GM13976 (cell line): ENCODE data around the gene VOPP1.

Experiments used
- DNase-seq: peaks from one replicate; pipeline ENCODE4 v3.0.0; 2012; ENCODE audit warnings: low spot score
- in situ Hi-C: fragments of 300-500 bp; cut with MboI; formaldehyde crosslinking; loops from one replicate; pipeline ENCODE4 v1.12.0; 2022; ENCODE audit warnings: low sequenced_read_pairs, mixed read lengths, inconsistent platforms; ENCODE audit not compliant: unreplicated experiment
- TF ChIP-seq, protein P1 (sequence below): IDR thresholded peaks from 2 replicates; pipeline ENCODE4 v1.5.1; 2012; ENCODE audit warnings: borderline replicate concordance, mild to moderate bottlenecking; ENCODE audit not compliant: insufficient read depth; ENCODE audit errors: extremely low read depth, missing control alignments, control extremely low read depth

The VOPP1 gene

GRCh38 chr7:55533050-55533728, 39.1 kb downstream of the VOPP1 start:
- in situ Hi-C loops = loop anchor here (25.0 kb wide), 1 partner anchor 246 kb away; no protein-coding TSS in a partner anchor
- peak; percentile 78 for DNase-seq
- TF ChIP-seq, protein P1, sequence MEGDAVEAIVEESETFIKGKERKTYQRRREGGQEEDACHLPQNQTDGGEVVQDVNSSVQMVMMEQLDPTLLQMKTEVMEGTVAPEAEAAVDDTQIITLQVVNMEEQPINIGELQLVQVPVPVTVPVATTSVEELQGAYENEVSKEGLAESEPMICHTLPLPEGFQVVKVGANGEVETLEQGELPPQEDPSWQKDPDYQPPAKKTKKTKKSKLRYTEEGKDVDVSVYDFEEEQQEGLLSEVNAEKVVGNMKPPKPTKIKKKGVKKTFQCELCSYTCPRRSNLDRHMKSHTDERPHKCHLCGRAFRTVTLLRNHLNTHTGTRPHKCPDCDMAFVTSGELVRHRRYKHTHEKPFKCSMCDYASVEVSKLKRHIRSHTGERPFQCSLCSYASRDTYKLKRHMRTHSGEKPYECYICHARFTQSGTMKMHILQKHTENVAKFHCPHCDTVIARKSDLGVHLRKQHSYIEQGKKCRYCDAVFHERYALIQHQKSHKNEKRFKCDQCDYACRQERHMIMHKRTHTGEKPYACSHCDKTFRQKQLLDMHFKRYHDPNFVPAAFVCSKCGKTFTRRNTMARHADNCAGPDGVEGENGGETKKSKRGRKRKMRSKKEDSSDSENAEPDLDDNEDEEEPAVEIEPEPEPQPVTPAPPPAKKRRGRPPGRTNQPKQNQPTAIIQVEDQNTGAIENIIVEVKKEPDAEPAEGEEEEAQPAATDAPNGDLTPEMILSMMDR = no peak

- no peak for DNase-seq
- TF ChIP-seq, protein P1 = no peak
- in situ Hi-C loops = loop anchor here (25.0 kb wide), 1 partner anchor 245 kb away; no protein-coding TSS in a partner anchor
Observed at GRCh38 chr7:55532150-55532917, 40.0 kb downstream of the VOPP1 start.

GRCh38 chr7:55531536-55531935, 40.8 kb downstream of the VOPP1 start:
- TF ChIP-seq, protein P1 = no peak
- DNase-seq = no peak
- in situ Hi-C loops = loop anchor here (25.0 kb wide), 1 partner anchor 244 kb away; no protein-coding TSS in a partner anchor

GRCh38 chr7:55527307-55527706, 45.0 kb downstream of the VOPP1 start:
- in situ Hi-C loops = loop anchor here (25.0 kb wide), 1 partner anchor 240 kb away; no protein-coding TSS in a partner anchor

DNA sequence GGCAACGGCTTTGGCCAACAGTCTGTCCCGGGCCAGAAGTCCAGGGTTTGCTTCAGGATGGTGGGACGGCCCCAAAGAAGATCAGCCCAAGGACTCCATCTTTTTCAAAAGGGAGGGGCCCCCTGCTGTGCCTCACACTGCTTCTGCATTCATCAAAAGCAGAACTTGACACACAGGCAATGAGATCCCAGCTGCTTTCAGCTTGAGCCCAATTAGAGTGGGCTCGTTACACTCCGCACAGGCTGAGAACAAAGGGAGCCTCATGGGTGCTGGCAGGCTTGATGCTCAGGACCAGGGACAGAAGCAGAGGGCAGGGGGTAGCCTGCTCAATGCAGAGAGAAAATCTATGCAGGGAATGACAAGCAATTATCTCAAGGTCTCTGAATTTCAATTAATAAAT, 45.5 kb downstream of the VOPP1 start:
- TF ChIP-seq, protein P1 = no peak
- no peak for DNase-seq
- in situ Hi-C loops = loop anchor here (25.0 kb wide), 1 partner anchor 239 kb away; no protein-coding TSS in a partner anchor

More at GRCh38 chr7:55527307-55527706, 45.0 kb downstream of the VOPP1 start:
- TF ChIP-seq, protein P1 = no peak
- no peak for DNase-seq

DNA sequence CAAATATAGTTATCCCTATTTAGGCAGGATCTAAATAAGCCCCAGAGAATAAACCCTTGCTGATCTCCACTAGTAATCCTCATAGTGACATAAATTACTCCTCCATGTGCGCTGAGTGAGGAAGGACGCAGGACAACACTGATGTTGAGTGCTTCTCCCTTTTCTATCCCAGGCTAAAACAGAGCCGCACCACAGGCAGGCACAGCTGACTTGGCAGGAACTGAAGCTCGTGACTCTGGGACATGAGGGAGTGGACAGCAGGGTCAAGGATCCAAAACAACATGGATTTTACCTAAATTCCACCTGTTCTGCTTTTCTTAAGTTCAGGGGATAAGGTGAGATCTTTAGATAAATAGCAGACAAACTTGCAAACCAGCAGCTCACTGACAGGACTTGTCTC, 46.0 kb downstream of the VOPP1 start:
- in situ Hi-C loops = loop anchor here (25.0 kb wide), 1 partner anchor 239 kb away; no protein-coding TSS in a partner anchor
- TF ChIP-seq, protein P1 = no peak
- DNase-seq = no peak
